ENCODE results near the gene E2F1.

- TF ChIP-seq CTCF (conservative IDR thresholded peaks at IDR 0.05; ENCODE audit: low read length) (no peak), EZH2phosphoT487 (IDR thresholded peaks at IDR 0.05; ENCODE audit: borderline replicate concordance, low read depth, low read length) (no peak)
Measured at GRCh38 chr20:33694639-33695012, 8.4 kb upstream of the E2F1 start.

Data from OCI-LY7 (cell line).